Dedifferentiated amniotic fluid mesenchymal stem cell (primary cell): Measurements from ENCODE around the gene SCRN3.
"Not testable (repeated sequence)": the region's sequence is repeated elsewhere in the genome, so short reads cannot be mapped to it uniquely, and the experiment has no call there.

Source experiments
- DNase-seq: peaks from one replicate; pipeline ENCODE4 v3.0.0-alpha.2; 2016; ENCODE audit errors: extremely low spot score

SCRN3 gene

DNA sequence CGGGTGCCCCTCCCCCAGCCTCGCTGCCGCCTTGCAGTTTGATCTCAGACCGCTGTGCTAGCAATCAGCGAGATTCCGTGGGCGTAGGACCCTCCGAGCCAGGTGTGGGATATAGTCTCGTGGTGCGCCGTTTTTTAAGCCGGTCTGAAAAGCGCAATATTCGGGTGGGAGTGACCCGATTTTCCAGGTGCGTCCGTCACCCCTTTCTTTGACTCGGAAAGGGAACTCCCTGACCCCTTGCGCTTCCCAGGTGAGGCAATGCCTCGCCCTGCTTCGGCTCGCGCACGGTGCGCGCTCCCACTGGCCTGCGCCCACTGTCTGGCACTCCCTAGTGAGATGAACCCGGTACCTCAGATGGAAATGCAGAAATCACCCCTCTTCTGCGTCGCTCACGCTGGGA, 14.5 kb downstream of the SCRN3 start:
- DNase-seq: not testable (repeated sequence)

DNA sequence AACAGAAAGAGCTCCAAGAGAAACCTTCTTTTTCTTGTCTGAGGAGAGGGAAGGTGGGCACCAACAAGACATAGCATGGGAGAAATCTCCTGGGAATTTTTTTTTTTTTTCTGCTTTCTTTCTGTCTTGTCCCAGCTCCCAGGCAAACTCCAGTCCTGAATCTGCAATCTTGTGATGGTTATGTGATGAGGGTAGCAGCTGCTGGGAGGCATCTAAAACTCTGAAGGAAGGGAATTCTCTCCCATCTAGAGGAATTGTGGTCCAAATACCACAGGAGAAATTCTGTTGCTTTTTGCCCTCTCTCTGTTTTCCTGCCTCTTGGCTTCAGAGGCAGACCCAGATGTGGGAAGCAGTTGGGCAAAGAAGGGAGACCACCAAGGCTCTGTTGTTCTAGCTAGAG, 16.7 kb downstream of the SCRN3 start:
- DNase-seq: no peak

DNA sequence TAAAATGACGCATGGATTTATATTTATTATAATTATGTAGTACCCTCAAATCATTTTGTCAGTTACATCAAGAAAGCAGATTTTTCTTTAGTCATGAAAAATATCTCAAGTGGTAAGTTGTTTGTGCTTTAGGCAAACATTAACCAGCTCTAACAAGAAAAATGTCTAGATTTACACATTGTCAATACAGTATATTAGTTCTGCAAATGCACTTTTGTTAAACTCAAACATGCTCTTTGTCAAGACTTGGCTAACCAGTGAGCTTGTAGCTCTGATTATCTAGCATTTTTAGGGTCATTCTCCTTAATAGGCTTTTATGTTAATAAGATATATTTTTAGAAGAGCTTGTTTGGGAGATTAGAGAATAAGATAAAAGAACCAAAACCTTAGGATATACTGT, 32.7 kb downstream of the SCRN3 start:
- DNase-seq: no peak

DNA sequence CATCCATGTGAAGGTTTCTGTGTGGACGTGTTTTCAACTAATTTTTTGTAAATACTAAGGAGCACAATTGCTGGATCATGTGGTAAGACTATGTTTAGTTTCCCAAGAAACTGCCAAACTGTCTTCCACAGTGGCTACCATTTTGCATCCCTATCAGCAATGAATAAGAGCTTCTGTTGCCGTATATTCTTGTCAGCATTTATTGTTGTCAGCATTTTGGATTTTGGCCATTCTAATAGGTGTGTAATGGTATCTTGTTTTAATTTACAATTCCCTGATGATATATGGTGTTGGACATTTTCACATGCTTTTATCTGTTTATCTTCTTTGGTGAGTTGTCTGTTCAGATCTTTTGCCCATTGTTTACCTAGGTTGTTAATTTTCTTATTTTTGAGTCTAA, 34.5 kb downstream of the SCRN3 start:
- DNase-seq: no peak

DNA sequence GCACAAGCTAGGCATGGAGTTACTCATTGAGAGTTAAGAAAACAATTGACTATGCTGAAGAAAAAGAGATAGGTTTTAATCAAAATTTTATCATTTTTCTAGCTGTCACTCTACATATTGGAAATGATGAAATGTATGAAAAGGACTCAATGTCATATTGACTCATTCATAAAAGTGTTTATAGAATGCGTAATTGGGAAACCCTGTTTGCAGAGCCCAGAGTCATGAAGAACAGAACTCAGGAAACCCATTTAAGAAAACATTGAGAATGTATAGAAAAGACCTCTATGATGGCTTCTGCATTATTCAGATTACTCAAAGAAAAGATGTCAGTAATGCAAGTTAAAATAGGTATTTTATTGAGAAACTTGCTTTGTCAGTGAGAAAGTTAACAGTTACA, 36.4 kb downstream of the SCRN3 start:
- no peak for DNase-seq

DNA sequence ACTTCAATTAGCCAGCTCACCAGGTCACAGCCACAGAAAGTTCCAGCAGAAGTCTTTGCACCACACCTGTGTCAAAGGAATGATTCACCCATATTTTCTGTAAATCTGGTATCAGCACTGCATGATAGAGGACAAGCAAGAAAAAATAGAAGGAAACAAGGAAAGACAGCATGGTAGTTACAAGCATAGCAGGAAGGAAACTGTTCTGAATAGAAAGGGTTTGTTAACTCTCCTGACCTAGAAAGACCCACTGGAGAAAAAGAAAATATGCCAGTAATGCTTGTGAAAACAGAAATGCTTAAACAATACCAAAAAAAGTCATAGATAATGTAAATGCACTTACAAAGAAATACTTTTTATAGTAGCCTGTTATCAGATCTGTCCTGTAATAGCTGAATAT, 40.8 kb downstream of the SCRN3 start:
- DNase-seq: no peak

DNA sequence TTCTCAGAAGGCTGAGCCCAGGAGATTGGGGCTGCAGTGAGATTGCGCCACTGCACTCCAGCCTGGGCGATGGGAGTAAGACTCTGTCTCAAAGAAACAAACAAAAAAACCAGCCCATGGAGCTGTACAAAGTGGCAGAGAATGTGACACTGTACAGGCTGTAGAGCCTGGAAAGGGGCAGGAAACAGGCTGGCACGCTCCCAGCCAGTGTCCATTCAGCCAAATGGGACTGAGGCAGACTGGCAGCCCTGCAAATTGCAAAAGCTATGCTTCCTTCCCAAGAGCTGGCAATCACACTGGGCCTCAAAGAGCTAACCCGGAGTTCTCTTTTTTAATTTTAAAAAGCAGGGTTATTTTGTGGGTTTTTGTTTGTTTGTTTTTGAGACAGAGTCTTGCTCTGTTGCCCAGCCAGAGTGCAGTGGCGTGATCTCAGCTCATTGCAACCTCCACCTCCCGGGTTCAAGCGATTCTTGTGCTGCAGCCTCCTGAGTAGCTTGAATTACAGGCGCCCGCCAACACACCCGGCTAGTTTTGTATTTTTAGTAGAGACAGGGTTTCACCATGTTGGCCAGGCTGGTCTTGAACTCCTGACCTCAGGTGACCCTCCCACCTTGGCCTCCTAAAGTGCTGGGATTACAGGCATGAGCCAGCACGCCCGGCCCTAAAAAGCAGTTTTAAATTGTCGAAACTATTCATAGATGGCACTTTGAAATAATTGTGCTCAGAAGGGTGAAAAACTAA, 42.8 kb downstream of the SCRN3 start:
- DNase-seq: no peak

DNA sequence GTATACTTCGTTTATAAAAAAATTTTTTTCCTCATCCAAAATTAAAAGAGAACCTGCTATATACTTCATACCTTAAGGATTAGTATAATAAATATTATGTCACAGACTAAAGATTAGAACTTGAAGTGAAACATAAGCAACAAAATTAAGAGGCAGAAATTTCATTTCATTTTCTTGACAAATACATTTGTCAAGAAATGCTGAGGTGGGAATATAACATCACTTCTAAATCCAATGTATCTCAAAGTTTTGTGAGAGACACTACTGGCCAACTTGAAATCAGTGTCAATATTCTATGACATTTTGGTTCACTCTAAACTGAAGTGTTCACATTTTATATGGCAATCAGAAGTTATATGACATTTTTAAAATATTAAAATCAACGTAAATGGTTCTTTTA, 43.8 kb downstream of the SCRN3 start:
- no peak for DNase-seq

DNA sequence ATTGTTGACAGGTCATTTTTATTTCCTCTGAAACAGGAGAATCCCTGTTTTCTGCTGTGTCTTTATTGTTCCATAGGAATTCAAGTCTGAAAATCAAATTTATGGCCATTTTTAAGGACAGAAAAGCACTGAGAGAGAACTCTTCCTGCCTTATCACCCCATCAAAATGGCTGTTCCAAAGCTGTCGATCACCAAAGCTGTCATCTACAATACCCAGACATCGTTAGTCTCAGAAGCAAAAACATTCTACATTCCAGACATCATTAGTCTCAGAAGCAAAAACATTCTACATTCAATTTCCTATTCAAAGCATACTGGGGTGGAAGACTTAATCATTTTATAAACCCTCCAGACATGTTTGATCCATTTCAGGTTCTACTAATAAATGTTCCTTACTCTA, 44.4 kb downstream of the SCRN3 start:
- no peak for DNase-seq

DNA sequence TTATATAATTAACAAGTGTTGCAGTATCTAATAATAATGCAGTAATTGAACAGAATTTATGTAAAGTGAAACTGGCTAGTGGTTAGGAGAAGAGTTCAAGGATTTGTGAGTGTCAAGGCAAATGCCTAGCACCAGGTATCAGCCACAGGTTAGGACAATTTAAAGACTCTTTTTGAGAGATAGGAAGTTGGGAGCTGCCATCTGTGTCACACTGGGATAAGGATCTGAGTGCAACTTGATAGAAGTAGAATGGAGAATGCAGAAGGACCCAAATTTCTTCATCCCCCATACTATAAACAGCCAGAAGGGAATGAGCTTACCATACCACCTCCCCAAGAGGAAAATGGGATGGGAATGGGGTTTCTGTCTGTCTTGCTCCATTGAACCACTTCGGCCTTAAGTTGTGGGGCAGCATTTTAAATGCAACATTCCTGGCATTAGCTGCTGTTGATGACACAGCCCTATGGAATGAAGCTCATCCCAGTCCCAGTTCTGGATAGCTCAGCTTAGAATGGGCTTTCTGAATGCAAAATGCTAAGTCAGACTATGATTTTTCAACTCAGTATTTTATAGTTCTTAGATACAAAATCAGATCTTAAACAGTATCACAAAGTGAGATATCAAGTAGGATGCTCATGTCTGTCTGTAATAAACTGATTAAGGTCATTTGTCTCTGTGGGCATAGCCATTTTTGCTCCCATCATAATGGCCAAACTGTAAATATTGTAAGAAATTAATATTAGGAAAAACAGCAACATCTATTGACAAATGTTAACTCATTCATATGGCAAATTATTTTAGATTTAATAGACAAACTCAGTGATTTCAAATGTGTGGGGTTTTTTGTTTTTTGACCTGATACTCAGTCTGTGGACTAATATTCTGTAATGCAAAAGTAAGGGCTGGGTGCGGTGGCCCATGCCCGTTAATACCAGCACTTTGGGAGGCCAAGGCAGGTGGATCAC, 47.3 kb downstream of the SCRN3 start:
- DNase-seq: peak; percentile 70

DNA sequence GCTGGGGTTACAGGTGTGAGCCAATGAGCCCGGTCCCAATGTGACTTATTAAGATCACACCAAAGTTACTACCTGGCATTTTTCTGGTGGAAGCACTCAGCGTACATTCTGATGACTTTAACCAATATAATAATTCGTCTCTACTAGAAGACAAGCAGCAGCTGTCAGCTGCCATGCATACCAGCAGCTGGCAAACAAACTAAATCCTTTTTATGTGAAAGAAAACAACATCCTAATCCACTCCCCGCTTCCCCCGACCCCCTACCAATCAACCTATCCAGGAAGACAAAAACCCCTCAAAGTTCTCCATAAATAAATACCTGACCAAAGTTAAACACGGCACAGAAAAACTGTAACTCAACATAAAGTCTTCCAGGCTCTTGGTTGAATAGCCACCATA, 49.2 kb downstream of the SCRN3 start:
- DNase-seq: no peak

DNA sequence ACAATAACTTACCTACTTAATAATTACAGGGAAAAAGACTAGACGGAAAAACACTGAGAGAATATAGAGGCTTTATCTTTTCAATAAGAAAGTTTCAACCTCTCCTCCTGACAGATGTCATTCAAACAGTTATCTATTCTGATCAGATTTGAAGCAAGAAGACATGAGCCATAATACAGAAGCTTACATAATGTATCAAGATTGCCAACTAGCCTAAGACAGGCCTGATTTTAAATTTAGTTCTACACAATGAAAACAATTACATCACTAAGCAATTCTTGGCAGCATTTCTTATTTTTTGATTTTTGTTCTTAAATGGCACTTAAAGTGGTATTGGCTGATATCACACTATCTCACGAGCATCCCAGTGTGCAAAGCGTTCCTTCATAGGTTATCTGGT, 49.7 kb downstream of the SCRN3 start:
- no peak for DNase-seq

DNA sequence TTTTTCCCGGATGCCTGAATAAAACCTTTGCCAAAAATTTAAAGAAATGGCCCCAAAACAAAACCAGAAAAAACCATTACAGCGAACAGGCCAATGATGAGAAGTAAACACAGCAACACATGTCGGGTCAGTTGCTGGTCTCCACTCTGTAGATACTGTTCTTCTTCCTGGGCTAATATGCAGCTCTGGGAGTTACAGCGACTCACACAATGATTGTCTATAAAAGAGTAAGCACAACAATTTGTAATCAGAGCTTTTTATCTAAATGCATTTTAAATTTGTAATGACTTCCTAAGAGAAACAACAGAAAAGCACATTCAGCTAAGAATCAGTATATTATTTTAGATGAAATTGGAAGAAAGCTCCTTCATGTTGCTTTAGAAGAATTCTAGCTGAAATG, 51.0 kb downstream of the SCRN3 start:
- DNase-seq: no peak

DNA sequence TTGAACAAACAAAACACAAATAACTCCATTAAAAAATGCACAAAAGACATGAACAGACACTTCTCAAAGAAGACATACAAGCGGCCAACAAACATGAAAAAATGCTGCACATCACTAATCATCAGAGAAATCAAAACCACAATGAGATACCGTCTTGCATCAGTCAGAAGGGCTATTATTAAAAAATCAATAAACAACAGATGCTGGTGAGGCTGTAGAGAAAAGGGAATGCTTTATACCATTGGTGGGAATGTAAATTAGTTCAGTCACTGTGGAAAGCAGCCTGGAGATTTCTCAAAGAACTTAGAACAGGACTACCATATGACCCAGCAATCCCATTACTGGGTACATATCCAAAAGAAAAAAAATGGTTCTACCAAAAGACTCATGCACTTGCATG, 53.5 kb downstream of the SCRN3 start:
- no peak for DNase-seq

DNA sequence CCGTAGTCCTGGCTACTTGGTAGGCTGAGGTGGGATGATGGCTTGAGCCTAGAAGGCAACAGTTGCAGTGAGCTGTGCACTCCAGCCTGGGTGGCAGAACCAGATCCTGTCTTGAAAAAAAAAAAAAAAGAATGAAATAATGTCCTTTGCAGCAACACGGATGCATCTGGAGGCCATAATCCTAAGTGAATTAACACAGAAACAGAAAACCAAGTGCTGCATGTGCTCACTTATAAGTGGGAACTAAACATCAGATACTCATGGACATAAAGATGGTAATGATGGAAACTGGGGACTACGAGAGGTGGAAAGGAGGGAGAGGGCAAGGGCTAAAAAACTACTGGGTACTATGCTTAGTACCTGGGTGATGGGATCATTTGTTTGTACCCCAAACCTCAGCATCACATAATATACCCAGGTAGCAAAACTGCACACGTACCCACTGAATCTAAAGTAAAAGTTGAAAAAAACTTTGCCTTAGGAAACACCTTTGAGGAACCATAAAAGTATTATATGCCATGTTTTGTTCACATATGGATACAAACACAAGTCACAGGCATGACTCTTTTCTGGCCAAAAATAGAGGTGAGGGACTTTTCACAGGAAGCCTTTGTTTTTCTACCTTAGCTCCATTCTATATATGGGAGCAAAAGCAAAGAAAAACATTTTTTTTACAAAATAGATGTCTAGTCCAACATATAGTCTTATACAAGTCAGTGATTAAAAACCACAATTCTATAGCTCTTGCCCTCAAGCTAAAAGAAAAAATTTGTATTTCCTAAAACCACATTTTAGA, 54.7 kb downstream of the SCRN3 start:
- DNase-seq: no peak

DNA sequence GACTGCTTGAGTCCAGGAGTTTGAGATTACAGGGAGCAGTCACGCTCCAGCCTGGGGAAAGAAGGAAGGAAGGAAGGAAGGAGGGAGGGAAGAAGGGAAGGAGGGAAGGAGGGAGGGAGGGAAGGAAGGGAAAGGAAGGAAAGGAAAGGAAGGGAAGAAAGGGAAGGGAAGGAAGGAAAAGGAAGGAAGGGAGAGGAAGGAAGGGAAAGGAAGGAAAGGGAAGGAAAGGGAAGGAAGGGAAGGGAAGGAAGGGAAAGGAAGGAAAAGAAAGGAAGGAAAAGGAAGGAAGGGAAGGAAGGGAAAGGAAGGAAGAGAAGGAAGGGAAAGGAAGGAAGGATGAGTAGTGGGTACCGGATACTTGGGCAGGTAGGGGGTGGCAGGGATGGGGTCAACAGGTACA, 59.0 kb downstream of the SCRN3 start:
- DNase-seq: no peak

DNA sequence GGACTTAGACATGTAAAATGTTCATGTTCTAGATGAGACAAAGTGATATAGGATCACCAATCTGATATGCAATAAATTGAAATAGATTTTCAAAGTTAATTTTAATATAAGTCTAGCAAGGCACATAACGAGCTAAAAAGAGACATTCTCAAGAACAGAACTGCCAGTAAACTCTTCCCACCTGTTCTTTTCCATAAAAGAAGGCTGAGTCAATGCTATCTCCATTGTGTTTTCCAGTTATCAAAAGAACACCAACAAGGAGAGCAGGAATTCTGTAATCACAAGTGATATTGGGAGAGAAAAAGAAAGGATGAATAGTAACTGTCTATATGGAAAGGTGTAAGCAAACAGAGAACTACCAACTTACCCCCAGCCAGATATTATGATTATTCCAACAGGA, 65.7 kb downstream of the SCRN3 start:
- DNase-seq: no peak

DNA sequence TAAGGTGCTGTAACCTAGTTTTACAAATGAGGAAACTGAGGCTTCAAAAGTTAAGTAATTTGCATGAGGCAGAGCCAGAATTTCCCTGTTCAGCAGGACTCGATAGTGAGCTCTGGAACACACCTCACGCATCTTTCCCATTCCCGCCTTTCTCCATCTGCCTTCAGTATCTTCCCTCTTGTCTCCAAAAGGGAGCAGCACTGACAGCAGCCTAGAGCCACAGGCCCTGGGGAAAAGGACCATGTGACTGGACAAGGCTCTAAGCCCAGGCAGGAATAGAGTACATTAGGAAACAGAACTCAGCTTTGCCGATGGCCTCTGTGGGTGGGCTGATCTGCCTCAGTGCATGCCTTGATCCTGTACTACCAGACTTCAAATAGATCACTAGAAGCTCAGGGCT, 69.8 kb downstream of the SCRN3 start:
- no peak for DNase-seq

DNA sequence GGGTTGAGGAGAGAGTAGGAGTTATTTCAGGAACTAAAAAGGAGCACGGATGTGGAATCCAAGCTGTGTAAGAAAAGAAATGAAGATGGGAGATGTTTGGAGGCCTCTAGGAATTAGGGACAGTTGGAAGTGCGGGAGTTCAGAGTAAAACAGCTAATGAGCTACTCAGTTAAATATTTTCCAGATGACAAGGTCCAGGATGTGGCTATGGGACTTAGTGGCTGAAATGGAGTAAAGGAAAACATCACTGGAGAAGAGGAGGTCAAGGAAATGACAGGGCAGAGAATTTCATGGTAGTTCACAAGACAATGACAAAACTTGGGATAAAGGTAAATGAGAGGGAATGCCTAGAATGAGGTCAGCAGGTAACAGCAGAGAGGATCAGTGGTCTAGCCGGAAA, 78.3 kb downstream of the SCRN3 start:
- DNase-seq: no peak

DNA sequence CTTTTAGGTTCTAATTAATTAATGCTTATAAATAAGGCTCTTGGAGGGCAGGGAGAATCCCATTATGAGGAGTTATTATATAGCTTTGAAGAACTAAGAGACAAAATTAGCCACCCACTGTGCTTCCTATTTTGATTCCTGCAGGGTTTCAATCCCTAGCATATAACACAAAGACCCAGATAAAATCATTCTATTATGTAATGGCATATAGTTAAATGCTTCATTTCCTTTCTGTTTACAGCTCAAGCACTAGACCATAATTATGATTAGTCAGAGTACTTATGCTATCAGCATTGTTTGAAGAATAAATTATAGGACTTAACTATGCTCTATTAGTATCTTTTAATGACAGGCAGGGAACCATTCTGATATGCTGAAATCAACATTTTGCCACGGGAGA, 82.2 kb downstream of the SCRN3 start:
- no peak for DNase-seq
